EL (cell line): ENCODE results near the gene FMN2.
A peak's percentile ranks its signal among the peaks of the same experiment; 100 is the strongest.

Experiments
- DNase-seq: peaks from one replicate; pipeline ENCODE4 v3.0.0-alpha.2; 2016

FMN2 gene

DNA sequence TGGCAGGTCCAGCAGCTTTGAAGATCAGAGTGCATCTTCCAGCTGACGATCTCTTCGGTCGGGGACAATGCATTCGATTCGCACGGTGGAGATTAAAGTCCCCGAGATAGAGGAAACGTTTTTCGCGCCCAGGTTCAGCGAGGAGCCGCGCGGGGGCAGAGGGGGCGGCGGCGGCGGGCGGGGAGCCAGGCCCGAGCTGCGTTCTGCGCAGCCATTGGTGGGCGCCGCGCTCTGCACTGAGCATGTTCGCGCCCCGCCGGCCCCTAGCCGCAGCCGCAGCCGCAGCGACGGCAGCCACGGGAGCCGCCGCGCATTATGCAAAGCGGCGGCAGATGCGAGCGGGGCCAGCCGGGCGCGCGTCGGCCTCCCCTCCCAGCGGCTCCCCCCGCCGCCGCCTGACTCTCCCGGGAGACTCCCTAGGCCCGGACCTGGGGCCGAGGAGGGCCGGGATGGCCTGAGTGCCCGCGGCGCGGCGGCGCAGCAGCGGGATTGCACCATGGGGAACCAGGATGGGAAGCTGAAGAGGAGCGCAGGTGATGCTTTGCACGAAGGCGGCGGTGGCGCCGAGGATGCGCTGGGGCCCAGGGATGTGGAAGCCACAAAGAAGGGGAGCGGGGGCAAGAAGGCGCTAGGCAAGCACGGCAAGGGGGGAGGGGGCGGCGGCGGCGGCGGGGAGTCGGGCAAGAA lies at the start of gene FMN2:
TSS of gene FMN2 (plus strand) at position 270 of the 687 bp plus-strand sequence. CDS start at position 497, 227 bp downstream.
- DNase-seq = peak; percentile 85

DNA sequence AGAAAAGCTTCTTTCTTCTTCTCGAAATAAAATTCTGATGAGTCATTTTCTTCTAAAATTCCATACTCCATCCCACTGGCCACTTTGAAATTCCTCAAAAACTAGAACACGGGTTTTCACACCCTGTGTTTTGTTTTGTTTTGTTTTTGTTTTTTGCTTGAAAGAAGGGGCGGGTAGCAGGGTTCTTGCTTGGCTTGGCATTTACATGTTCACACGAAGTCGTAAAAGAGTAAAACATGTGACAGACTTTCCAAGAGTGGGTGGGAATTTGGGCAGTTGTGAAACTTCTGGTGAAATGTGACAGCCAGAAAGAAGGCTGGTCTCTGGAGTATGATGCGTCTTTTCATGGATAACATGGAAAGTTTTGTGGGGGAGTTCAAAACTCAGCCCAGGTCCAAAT lies 47.1 kb upstream of the FMN2 start:
- peak; percentile 48 for DNase-seq

DNA sequence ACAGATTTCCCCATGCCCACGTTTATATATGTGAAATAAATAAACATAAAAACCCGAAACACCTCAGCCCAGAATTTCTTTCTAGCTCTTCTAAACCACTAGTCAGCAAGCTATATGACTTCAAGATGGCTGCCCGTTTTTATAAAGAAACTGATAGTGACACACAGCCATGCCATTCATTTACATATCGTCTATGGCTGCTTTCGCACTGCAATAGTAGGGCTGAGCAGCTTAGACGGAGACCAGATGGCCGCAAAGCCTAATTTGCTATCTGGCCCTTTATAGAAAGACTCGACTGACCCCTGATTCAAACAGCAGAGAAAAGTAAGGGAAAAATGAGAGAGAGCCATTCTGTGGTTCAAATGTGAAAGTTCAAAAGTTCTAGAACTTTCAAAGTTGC lies 45.7 kb upstream of the FMN2 start:
- DNase-seq = no peak

DNA sequence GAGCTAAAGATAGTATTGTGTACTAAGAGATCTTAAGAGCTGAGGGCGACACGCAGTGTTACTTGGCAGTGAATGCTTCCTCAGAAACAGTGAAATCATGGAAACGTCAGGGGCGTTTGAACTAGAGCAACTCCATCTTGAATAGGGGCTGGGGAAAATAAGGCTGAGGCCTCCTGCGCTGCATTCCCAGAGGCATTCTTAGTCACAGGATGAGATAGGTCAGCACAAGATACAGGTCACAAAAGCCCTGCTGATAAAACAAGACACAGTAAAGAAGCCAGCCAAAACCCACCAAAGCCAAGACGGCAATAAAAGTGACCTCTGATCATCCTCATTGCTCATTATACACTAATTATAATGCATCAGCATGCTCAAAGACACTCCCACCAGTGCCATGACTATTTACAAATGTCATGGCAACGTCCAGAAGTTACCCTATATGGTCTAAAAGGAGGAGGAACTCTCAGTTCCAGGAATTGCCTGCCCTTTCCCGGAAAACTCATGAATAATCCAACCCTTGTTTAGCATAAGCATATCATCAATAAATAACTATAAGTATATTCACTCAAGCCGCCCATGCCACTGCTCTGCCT lies 37.5 kb upstream of the FMN2 start:
- DNase-seq = no peak

DNA sequence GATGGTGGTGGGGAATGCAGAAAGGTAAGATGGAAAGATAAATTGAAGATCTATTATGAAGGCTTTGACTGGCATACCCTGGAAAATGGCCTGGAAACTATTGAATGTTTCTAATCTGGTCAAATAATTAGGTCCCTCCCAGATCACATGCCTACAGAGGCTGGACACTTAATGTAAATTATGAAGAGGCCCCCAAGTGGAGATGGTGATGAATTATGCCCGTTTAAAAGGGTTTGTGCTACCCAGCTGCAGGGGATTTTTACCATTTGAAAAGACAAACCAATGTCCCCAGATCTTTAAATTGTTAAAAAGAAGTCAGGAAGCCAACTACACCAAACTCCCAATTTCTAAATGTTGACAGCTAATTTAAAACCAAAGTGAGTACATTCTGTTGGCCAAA lies 35.7 kb upstream of the FMN2 start:
- no peak for DNase-seq

DNA sequence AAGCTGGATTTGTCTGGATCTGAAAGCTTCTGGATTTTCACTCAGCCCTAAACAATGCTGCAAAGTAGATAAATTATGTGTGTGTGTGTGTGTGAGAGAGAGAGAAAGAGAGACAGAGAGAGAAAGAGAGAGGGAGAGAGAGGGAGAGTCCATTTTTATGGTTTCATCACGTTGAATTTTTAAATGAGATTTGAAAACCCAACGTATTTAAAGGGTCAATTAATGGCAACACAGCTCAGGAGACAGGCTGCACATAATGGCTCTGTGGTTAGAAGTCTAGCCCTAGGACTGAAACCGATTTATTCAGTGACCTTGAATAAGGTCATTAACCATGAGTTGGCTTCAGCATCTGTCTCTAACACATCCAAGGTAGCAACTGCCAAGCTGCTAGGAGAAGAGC lies 35.3 kb upstream of the FMN2 start:
- no peak for DNase-seq

DNA sequence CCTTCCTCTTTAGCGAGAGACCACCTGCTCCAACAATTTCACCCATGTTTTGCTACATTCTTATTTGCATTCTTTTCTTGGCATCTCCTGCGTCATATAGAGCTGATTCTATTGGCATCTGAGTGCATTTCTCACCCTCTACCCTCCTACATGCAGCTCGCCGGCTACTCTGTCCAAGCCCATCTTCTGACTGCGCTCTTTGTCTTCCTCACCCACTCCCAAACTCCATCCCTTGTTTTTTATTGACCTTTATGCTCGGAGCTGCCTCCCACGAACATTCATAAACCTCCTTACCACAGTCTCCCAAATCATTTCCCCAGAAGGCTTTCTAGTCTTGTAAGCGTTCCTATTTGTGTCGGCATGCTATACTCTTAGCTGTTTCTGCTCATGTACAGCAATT lies 33.6 kb upstream of the FMN2 start:
- DNase-seq = no peak

DNA sequence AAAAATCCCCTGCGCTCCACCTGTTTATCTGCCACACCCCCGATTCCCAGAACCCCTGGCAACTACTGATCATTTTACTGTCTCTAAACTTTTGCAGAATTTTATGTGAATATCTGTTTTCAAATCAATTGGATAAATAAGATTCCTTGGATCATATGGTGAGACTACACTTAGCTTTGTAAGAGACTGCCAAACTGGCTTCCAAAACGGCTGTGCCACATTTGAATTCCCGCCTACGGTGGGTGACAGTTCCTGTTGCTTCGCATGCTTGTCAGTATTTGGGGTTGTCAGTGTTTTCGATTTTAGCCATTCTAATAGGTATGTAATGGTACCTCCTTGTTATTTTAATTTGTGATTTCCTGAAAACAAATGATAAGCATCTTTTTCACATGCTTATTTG lies 22.7 kb upstream of the FMN2 start:
- no peak for DNase-seq

DNA sequence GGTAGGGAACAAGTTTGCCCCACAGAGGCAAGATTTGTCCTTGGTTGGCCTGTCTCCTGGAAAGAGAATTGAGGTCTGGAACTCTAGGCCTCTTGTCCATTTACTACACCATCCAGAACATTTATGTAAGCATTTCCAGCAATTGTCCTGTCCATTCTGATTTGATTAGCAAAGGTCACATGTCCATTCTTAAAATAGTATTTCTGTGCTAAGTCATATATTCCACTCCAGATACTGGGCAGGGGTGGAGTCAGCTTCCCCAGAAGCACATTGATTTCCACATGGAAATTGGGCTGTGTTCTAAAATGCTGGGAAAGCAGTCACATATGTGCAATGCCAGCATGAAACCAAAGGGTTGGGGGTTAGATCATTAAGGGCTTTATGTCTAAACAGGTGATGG lies 21.5 kb upstream of the FMN2 start:
- no peak for DNase-seq

DNA sequence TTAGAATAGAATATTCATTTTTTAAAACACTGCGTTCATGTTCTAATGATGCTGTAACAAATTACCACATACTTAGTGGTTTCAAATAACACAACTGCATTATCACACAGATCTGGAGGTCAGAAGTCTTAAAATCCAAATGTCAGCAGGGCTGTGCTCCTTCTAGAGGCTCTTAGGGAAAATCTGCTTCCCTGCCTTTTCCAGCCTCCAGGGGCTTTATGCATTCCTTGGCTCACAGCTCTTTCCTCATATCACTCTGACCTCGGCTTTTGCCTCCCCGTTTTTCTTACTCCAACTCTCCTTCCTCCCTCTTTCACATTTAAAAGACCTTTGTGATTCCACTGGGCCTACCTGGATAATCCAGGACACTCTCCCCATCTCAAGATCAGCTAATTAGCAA lies 18.6 kb upstream of the FMN2 start:
- DNase-seq = peak; percentile 41

DNA sequence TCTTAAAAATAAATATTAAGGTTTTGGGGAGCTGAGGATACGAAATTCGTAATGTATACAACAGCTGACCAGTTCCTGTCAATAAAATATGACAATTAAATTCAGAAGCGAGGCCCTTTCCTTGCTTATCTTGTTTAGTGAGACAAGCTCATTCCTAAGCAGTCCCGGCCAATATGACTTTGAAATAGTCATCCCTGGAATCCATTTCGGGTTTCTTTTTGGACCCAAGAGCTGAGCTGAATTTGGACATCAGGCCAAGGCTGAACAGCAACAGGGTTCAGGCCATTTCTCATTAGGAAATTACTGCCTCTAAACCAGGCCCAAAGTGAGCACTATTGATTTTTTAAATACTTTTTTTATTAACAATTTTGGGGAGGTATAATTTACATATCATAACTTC lies 17.3 kb upstream of the FMN2 start:
- no peak for DNase-seq

DNA sequence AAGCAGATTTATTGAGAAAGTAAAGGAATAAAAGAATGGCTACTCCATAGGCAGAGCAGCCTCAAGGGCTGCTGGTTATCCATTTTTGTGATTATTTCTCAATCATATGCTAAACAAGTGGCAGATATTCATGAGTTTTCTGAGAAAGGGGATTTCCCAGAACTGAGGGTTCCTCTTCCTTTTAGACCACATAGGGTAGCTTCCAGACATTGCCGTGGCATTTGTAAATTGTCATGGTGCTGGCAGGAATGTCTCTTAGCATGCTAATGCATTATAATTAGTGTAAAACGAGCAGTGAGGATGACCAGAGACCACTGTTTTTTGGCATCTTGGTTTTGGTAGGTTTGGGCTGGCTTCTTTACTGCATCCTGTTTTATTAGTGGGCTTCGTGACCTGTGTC lies 16.8 kb upstream of the FMN2 start:
- no peak for DNase-seq

DNA sequence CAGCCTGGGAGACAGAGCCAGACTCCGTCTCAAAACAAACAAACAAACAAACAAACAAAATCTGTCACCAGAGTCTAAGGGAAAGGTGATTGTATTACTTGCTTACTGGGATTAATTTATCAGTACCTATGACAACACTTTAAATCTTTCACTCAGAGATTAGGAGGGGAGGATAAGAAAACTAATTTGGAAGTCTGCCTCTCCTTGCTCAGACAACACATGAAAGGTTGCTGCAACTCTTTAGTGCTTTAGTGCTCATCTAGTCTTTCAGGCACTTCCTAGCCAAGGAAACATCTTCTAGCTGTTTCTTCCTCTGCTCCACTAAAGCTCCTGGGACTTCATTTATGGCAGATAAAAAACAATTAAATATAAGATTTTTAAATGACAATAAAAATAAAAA lies 7.3 kb upstream of the FMN2 start:
- no peak for DNase-seq

DNA sequence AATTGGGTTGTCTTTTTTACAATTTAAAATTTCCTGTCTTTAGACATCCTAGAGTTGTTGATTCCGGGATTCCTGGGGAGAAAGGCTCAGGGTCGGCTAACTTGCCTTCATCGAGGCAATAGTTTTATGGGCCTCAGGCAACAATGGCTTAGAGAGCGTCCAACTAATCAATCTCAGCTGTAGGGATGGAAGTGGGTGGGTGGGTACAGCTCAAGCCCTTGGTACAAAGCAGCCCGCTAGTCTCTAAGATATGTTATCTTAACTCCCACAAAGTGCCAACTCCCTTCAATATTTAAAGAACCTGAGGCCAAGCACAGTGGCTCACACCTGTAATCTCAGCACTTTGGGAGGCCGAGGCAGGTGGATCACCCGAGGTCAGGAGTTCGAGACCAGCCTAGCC lies 6.9 kb upstream of the FMN2 start:
- no peak for DNase-seq

DNA sequence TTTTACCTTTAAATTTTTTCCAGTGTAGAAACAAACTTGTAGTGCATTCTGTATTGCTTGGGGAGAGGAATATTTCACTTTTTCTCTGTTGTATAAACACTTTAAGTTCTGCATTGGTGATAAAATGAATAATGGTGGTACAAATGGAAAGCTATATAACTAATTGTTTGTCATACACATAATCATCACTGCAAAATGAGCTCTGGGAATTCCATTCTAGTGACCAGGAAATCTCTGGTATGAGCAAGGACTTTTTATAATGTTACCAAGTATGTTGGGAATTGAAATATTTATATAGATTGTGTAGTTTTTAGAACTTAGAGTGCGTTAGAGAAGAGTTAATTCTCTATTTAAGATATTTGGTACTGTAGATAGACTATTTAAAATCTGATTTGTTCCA lies 5.0 kb upstream of the FMN2 start:
- DNase-seq = peak; percentile 80

DNA sequence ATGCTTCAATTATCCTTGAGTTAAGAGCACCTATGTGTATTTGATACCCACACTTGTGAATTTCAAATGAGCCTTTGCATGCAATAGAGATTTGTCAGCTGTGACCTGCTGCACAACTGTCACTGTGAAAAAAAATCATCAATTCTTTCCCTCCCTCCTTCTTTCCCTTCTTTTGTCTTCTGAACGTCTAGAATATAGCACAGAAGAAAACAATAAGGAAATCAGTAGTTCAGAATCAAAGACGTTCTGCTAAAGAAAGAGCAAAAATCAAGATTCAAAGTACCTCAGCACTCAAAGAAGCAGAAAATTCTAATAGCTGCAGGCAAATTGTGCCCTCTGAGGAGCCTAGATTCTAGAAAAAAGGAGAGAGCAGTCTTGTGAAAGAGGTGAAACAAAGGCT lies 1.7 kb upstream of the FMN2 start:
- no peak for DNase-seq

DNA sequence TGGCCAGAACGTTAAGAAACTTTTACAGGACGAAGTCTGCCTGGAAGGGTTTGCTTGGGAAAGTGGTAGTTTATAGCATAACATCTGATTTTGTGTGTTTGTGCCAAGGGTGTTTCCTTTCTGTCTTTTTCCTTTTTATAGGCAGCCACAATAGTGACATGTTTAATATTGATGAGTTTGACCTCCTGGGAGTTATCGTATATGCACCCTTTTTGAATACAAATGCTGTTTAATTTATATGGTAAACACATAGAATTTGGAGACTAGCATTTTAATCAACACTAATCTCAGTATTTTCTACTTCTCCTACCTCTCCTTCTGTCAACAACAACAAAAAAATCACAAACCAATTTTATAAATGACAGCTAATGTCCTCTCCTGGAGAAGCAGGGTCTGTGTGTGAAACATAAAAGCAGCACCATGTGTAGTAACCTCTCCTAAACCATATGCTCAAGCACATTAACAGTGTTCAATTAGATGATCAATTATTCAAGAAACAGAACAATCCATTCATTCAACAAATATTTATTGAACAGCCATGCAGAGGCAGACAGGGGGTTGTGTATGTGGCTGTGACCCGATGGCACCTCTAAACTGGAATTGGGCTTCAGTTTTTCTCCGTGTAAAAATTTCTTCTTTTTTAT lies 604 bp upstream of the FMN2 start:
- DNase-seq = no peak

DNA sequence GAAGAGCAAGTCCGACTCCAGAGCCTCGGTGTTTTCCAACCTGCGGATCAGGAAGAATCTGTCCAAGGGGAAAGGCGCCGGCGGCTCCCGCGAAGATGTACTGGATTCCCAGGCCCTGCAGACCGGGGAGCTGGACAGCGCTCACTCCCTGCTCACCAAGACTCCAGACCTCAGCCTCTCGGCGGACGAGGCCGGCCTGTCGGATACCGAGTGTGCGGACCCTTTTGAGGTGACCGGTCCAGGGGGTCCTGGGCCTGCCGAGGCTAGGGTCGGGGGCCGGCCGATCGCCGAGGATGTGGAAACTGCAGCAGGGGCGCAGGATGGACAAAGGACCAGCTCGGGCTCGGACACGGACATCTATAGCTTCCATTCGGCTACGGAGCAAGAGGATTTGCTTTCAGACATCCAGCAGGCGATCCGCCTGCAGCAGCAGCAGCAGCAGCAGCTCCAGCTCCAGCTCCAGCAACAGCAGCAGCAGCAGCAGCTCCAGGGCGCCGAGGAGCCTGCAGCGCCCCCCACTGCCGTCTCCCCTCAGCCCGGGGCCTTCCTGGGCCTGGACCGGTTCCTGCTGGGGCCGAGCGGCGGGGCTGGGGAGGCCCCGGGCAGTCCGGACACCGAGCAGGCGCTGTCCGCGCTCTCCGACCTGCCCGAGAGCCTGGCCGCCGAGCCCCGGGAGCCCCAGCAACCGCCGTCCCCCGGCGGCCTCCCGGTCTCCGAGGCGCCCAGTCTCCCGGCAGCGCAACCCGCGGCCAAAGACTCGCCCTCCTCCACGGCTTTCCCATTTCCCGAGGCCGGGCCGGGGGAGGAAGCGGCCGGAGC lies 827 bp downstream of the FMN2 start:
- DNase-seq = peak; percentile 54

DNA sequence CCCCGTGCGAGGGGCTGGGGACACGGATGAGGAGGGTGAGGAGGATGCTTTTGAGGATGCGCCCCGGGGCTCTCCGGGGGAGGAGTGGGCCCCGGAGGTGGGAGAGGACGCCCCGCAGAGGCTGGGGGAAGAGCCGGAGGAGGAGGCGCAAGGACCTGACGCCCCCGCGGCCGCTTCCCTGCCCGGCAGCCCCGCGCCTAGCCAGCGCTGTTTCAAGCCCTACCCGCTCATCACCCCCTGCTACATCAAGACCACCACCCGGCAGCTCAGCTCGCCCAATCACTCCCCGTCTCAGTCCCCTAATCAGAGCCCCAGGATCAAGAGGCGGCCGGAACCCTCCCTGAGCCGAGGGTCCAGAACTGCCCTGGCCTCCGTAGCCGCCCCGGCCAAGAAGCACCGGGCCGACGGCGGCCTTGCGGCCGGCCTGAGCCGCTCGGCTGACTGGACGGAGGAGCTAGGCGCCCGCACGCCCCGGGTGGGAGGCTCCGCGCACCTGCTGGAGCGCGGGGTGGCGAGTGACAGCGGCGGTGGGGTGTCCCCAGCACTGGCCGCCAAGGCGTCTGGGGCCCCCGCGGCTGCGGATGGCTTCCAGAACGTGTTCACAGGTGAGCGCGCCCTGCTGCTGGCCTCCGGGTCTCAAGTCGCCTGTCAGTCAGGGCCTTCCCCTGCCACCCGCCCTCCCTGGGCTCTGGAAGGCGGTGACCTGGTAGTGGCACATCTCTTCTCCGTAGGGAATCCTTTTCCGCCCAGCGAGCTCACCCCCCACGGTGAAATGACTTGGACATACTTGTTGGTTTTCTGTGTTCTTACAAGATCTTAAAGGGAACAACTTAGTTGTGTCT lies 1.7 kb downstream of the FMN2 start:
- DNase-seq = peak; percentile 63

DNA sequence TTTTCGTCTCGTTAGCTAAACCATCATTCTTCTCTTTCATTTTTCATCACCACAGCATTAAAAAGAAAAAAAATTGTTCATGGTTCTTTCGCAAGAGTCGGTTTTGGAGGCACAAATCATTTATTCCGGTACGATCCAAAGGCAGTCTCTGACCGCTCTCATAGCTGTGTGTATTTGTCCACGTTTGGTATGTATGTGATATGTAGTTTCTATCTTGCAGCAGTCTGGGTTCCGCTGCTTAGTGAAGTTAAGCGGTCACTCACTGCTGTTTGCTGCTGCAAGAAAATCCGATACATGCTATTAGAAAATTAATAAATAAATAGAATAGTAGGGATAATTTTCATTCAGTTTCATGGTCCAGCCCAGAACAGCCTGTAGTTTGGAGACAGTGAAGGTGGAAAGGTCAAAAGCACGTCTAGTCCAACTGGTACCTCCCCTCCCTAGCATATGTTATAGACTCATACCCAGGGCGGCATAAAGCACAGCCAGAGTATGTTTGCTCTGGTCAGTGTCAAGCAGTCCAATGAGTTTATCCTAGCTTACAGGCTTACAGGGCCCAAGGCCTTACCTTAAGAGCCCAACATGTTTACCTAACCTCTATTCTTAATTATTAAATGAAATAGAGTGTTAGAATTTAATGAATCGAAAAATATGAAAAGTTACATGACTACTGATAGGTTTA lies 2.5 kb downstream of the FMN2 start:
- DNase-seq = peak; percentile 63

DNA sequence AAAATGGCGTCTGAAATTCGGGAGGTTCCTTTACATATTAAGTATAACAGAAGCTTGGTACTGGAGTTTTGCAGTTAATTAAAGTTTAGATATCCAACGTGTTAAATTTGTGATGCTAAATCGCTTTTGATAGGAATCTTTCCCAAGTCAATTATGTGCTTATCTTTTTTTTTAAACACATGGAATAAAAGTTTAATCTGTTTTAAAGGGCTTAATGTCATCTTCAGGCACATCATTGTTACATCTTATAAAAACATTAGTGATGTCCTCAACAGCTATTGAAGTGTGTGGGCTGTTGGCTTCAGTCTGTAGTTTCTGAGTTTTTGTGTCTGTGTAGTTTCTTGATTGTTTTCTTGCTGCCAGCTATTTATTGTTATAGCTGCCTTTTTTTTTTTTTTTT lies 5.3 kb downstream of the FMN2 start:
- DNase-seq = no peak

DNA sequence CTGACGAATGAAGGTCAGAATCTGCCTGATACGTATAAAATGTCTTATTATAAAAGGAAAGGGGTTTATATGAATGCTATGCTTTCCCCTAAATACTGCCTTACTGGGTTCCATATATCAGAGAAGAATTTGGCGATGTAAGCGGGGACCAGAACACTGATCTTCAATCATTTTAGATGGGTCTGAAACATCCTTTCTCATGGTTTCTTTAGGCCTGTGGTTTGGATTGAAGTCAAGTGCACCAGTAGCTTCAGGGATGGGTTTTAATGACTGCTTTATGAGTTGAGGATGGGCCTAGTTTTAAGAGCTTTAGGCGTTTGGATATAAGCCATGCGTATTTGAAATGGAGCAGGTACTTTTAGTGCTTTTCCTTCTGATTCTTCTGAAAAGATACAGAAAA lies 6.9 kb downstream of the FMN2 start:
- DNase-seq = peak; percentile 71
